HepG2 (cell line): ENCODE results near the gene ZNF234. TPM values are rescaled to one million over a fixed set of nuclear protein-coding genes. Genes with fewer than 3 reads are reported as not detected.

Experiments
- ELF1 ChIP-seq: sonication (generic); formaldehyde crosslinking; IDR thresholded peaks from 2 replicates; pipeline ENCODE4 v1.4.0; 2020; ENCODE audit warnings: missing genetic modification reagents
- FOXM1 ChIP-seq: sonication (generic); formaldehyde crosslinking; IDR thresholded peaks from 2 replicates; pipeline ENCODE4 v1.5.0; 2020; ENCODE audit warnings: missing genetic modification reagents
- GZF1 ChIP-seq: sonication (generic); formaldehyde crosslinking; IDR thresholded peaks from 2 replicates; pipeline ENCODE4 v1.5.1; 2020; ENCODE audit warnings: mild to moderate bottlenecking, missing genetic modification reagents
- HDAC1 ChIP-seq: sonication (generic); formaldehyde crosslinking; IDR thresholded peaks from 2 replicates; pipeline ENCODE4 v1.5.1; 2020; ENCODE audit warnings: mild to moderate bottlenecking, missing genetic modification reagents
- HOXA5 ChIP-seq: sonication (generic); formaldehyde crosslinking; IDR thresholded peaks from 2 replicates; pipeline ENCODE4 v1.4.0; 2020; ENCODE audit warnings: missing genetic modification reagents
- KDM2A ChIP-seq: sonication (generic); formaldehyde crosslinking; IDR thresholded peaks from 2 replicates; pipeline ENCODE4 v1.4.0; 2020; ENCODE audit warnings: low read depth, missing genetic modification reagents, borderline replicate concordance
- KDM5A ChIP-seq: fragments of 200-600 bp; sonication (generic); IDR thresholded peaks from 2 replicates; pipeline ENCODE4 v1.7.0; 2018; ENCODE audit warnings: antibody characterized with exemption, mild to moderate bottlenecking, low read length, borderline replicate concordance
- MAFG ChIP-seq: sonication (generic); formaldehyde crosslinking; IDR thresholded peaks from 2 replicates; pipeline ENCODE4 v1.5.1; 2020; ENCODE audit warnings: mild to moderate bottlenecking, missing genetic modification reagents
- PCBP2 ChIP-seq: fragments of 200-400 bp; formaldehyde crosslinking; optimal IDR thresholded peaks from 2 replicates; pipeline ENCODE3; 2018; ENCODE audit warnings: low read length, low read depth; ENCODE audit not compliant: poor library complexity, severe bottlenecking
- RELA ChIP-seq: sonication (generic); formaldehyde crosslinking; IDR thresholded peaks from 2 replicates; pipeline ENCODE4 v1.4.0; 2020; ENCODE audit warnings: missing genetic modification reagents
- REXO4 ChIP-seq: sonication (generic); formaldehyde crosslinking; IDR thresholded peaks from 2 replicates; pipeline ENCODE4 v1.8.0; 2022; ENCODE audit warnings: missing genetic modification reagents, mild to moderate bottlenecking, borderline replicate concordance
- SAP130 ChIP-seq: IDR thresholded peaks from 2 replicates; pipeline ENCODE4 v1.6.1; 2016; ENCODE audit warnings: low read depth
- SMAD1 ChIP-seq: sonication (generic); formaldehyde crosslinking; IDR thresholded peaks from 2 replicates; pipeline ENCODE4 v1.4.0; 2020; ENCODE audit warnings: missing genetic modification reagents, low read depth, mild to moderate bottlenecking, borderline replicate concordance
- TAF1 ChIP-seq: sonication (generic); formaldehyde crosslinking; IDR thresholded peaks from 2 replicates; pipeline ENCODE4 v1.4.0; 2020; ENCODE audit warnings: missing genetic modification reagents
- ZNF143 ChIP-seq: sonication (generic); formaldehyde crosslinking; IDR thresholded peaks from 2 replicates; pipeline ENCODE4 v1.4.0; 2020; ENCODE audit warnings: missing genetic modification reagents
- ZNF263 ChIP-seq: sonication (generic); formaldehyde crosslinking; IDR thresholded peaks from 2 replicates; pipeline ENCODE4 v1.4.0; 2020; ENCODE audit warnings: missing genetic modification reagents
- ZNF431 ChIP-seq: sonication (generic); formaldehyde crosslinking; IDR thresholded peaks from 2 replicates; pipeline ENCODE4 v1.9.0; 2022; ENCODE audit warnings: missing genetic modification reagents, low read depth, mild to moderate bottlenecking, borderline replicate concordance
- ZNF460 ChIP-seq: sonication (generic); formaldehyde crosslinking; IDR thresholded peaks from 2 replicates; pipeline ENCODE4 v1.5.1; 2020; ENCODE audit warnings: missing genetic modification reagents, mild to moderate bottlenecking, borderline replicate concordance
- ZNF572 ChIP-seq: sonication (generic); formaldehyde crosslinking; IDR thresholded peaks from 2 replicates; pipeline ENCODE4 v1.5.1; 2020; ENCODE audit warnings: mild to moderate bottlenecking, missing genetic modification reagents
- ZSCAN9 ChIP-seq: IDR thresholded peaks from 2 replicates; pipeline ENCODE4 v1.6.1; 2016; ENCODE audit warnings: borderline replicate concordance
- polyA plus RNA-seq, 8 experiments: library from polyadenylated mRNA; depleted of rRNA in 3 of 8; stranded (reverse) in 7 of 8; unstranded in 1 of 8; fragments of >200 nt; fragmentation: Illumina TruSeq in 4 of 8; extraction: Trizol in 4 of 8; gene quantifications; 2 replicates each; pipeline versions ENCODE4 v1.2.1 to v1.2.3, GENCODE V29; 2011 to 2016; ENCODE audit warnings: low read depth in 4 of 8, missing spikeins in 1 of 8, mixed read lengths in 1 of 8; ENCODE audit not compliant: insufficient read depth in 1 of 8
- total RNA-seq, 5 experiments: library from RNA; depleted of rRNA; stranded (reverse); fragments of >200 nt; fragmentation: Illumina TruSeq; extraction: Trizol; gene quantifications; 2 replicates each; pipeline ENCODE4 v1.2.3, GENCODE V29; 2016; ENCODE audit warnings: low read depth in 1 of 5
- TF ChIP-seq, protein P1 (sequence below): sonication (generic); formaldehyde crosslinking; IDR thresholded peaks from 2 replicates; pipeline ENCODE4 v1.8.0; 2022; ENCODE audit warnings: missing genetic modification reagents, mild to moderate bottlenecking, borderline replicate concordance
- TF ChIP-seq, protein P2 (sequence below): sonication (generic); formaldehyde crosslinking; IDR thresholded peaks from 2 replicates; pipeline ENCODE4 v1.4.0; 2020; ENCODE audit warnings: missing genetic modification reagents, borderline replicate concordance
- TF ChIP-seq, protein P3 (sequence below): sonication (generic); formaldehyde crosslinking; IDR thresholded peaks from 2 replicates; pipeline ENCODE4 v1.5.1; 2020; ENCODE audit warnings: mild to moderate bottlenecking, moderate library complexity, missing genetic modification reagents

ZNF234 gene
- total and polyA plus RNA-seq, 2 of the 13 experiments (the other 11 are each of a cell fraction or from before 2014, with no cell fraction given): 3.5 to 11.2 TPM

DNA sequence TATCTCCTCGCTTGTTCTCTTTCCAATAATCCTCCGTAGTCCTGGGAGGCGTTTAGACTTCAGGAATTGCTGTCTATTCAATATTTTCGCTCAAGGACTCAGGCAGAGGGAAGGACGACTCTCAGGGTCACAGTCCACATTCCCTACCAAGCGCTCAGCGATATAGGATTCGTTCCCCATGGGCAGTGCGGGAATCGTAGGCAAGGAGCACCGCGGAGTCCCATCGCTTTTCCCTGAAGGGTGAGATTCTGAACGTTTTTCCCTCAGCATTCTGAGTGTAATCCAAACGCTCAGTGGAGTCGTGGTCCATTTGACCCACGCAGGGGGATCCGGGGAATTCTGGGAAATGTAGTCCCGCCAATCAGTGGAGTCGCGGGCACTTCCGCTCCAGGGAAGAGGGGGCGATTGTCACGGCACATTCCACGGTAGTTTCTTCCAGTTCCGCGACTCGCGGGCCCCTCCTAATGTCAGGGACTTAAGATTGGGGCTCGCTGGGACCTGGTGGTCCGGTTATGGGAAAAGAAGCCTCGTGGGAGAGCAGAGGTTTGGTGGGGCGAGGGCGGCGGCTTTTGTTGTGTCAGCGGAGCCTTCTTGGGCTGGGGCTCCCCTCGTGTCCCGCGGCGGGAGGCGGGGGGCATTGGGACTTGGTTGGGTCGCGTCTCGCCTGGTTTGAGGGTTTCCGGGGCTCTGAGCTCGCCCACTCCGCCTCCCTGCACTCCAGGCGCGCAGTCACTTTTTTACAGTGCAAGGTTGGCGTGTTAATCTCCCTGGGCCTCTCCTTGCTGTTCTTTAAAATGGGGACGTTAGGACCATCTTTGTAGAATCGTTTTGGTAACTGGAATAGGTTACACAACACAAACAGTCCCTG is at the start of gene ZNF234 (continued):
- TF ChIP-seq, protein P1, sequence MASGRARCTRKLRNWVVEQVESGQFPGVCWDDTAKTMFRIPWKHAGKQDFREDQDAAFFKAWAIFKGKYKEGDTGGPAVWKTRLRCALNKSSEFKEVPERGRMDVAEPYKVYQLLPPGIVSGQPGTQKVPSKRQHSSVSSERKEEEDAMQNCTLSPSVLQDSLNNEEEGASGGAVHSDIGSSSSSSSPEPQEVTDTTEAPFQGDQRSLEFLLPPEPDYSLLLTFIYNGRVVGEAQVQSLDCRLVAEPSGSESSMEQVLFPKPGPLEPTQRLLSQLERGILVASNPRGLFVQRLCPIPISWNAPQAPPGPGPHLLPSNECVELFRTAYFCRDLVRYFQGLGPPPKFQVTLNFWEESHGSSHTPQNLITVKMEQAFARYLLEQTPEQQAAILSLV (CRISPR knock-in tag): peak; percentile 70; the same call in 1 of the 2 replicates
- TF ChIP-seq FOXM1 (CRISPR knock-in tag) (no peak), ZNF572 (no peak), ZNF143 (peak; percentile 94), KDM5A (peak; percentile 67; the same call in 1 of the 2 replicates), HOXA5 (CRISPR knock-in tag) (peak; percentile 50; the same call in 1 of the 2 replicates), PCBP2 (no peak), TAF1 (peak; percentile 72), MAFG (CRISPR knock-in tag) (no peak), ZNF263 (CRISPR knock-in tag) (peak; percentile 62; the same call in 1 of the 2 replicates), HDAC1 (peak; percentile 72), ZSCAN9 (peak; percentile 66; the same call in 1 of the 2 replicates), SAP130 (CRISPR knock-in tag) (peak; percentile 89), KDM2A (CRISPR knock-in tag) (peak; percentile 66), ZNF460 (CRISPR knock-in tag) (no peak), GZF1 (CRISPR knock-in tag) (no peak), SMAD1 (CRISPR knock-in tag) (no peak), RELA (CRISPR knock-in tag) (no peak), ELF1 (CRISPR knock-in tag) (peak; percentile 96), ZNF431 (no peak), REXO4 (CRISPR knock-in tag) (no peak)
- TF ChIP-seq, protein P2, sequence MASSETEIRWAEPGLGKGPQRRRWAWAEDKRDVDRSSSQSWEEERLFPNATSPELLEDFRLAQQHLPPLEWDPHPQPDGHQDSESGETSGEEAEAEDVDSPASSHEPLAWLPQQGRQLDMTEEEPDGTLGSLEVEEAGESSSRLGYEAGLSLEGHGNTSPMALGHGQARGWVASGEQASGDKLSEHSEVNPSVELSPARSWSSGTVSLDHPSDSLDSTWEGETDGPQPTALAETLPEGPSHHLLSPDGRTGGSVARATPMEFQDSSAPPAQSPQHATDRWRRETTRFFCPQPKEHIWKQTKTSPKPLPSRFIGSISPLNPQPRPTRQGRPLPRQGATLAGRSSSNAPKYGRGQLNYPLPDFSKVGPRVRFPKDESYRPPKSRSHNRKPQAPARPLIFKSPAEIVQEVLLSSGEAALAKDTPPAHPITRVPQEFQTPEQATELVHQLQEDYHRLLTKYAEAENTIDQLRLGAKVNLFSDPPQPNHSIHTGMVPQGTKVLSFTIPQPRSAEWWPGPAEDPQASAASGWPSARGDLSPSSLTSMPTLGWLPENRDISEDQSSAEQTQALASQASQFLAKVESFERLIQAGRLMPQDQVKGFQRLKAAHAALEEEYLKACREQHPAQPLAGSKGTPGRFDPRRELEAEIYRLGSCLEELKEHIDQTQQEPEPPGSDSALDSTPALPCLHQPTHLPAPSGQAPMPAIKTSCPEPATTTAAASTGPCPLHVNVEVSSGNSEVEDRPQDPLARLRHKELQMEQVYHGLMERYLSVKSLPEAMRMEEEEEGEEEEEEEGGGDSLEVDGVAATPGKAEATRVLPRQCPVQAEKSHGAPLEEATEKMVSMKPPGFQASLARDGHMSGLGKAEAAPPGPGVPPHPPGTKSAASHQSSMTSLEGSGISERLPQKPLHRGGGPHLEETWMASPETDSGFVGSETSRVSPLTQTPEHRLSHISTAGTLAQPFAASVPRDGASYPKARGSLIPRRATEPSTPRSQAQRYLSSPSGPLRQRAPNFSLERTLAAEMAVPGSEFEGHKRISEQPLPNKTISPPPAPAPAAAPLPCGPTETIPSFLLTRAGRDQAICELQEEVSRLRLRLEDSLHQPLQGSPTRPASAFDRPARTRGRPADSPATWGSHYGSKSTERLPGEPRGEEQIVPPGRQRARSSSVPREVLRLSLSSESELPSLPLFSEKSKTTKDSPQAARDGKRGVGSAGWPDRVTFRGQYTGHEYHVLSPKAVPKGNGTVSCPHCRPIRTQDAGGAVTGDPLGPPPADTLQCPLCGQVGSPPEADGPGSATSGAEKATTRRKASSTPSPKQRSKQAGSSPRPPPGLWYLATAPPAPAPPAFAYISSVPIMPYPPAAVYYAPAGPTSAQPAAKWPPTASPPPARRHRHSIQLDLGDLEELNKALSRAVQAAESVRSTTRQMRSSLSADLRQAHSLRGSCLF (CRISPR knock-in tag): no peak
- TF ChIP-seq, protein P3, sequence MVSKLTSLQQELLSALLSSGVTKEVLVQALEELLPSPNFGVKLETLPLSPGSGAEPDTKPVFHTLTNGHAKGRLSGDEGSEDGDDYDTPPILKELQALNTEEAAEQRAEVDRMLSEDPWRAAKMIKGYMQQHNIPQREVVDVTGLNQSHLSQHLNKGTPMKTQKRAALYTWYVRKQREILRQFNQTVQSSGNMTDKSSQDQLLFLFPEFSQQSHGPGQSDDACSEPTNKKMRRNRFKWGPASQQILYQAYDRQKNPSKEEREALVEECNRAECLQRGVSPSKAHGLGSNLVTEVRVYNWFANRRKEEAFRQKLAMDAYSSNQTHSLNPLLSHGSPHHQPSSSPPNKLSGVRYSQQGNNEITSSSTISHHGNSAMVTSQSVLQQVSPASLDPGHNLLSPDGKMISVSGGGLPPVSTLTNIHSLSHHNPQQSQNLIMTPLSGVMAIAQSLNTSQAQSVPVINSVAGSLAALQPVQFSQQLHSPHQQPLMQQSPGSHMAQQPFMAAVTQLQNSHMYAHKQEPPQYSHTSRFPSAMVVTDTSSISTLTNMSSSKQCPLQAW (CRISPR knock-in tag): peak; percentile 70; the same call in 1 of the 2 replicates
